Body of pancreas (tissue), 4 donors: Measurements from ENCODE around the gene SEMA7A. TPM values are rescaled to one million over a fixed set of nuclear protein-coding genes. Genes with fewer than 3 reads are reported as not detected.

Source experiments
- ATAC-seq: fragments of 150-250 bp; one replicate; pipeline ENCODE4 v1.9.1; 2016
- DNase-seq, 4 donors: peaks; one replicate each; pipeline ENCODE4 v3.0.0-alpha.2; 2019
- H3K27ac ChIP-seq, 4 donors: fragments of 200-600 bp; sonication (generic); 1 replicate in 3 of 4; 2 replicates in 1 of 4; pipeline versions ENCODE4 v1.5.1 to v1.6.1; 2016 to 2019; ENCODE audit warnings: mild to moderate bottlenecking in 1 of 4, mixed read lengths in 1 of 4, moderate library complexity in 1 of 4
- H3K27me3 ChIP-seq, 2 donors: fragments of 200-600 bp; sonication (generic); one replicate each; pipeline ENCODE4 v1.6.0; 2016; ENCODE audit warnings: mild to moderate bottlenecking in 1 of 2
- H3K36me3 ChIP-seq, 2 donors: fragments of 200-600 bp; sonication (generic); replicated peaks in 1 of 2; 2 replicates each; pipeline ENCODE4 v1.5.1; 2016; ENCODE audit warnings: low read depth in 2 of 2; ENCODE audit not compliant: insufficient read depth in 1 of 2
- H3K4me1 ChIP-seq: fragments of 200-600 bp; sonication (generic); one replicate; pipeline ENCODE4 v1.6.0; 2016
- H3K4me3 ChIP-seq, 2 donors: fragments of 200-600 bp; sonication (generic); 1 replicate in 1 of 2; 2 replicates in 1 of 2; pipeline ENCODE4 v1.5.1; 2016 to 2019
- H3K9me3 ChIP-seq, 3 donors: fragments of 200-600 bp; sonication (generic); 1 replicate in 2 of 3; 2 replicates in 1 of 3; pipeline ENCODE4 v1.5.1; 2016
- CTCF ChIP-seq, 7 experiments: fragments of 450-650 bp in 4 of 7; fragments of 200-600 bp in 3 of 7; sonication (generic) in 3 of 7; IDR thresholded peaks; one replicate each; pipeline ENCODE4 v1.5.1; 2016 to 2019; ENCODE audit warnings: antibody characterized with exemption in 7 of 7
- POLR2A ChIP-seq, 3 donors: fragments of 450-650 bp; IDR thresholded peaks; one replicate each; pipeline ENCODE4 v1.6.1; 2016; ENCODE audit warnings: antibody characterized with exemption in 3 of 3, mild to moderate bottlenecking in 2 of 3
- WGBS, 2 donors: methylation state at CpG; one replicate each; pipeline ENCODE4 v1.1.5; 2017; 5-methylcytosine and 5-hydroxymethylcytosine counted together
- intact Hi-C: fragments of 100-400 bp; cut with DNase I; formaldehyde crosslinking; loops from one replicate; pipeline ENCODE4 v1.15.1; 2023
- total RNA-seq, 2 donors: library from RNA; depleted of rRNA; stranded (reverse); fragments of >200 nt; gene quantifications; one replicate each; pipeline ENCODE4 v1.1.0, GENCODE V29; 2016

The SEMA7A gene
- total RNA-seq, 2 donors from 2014 or later = 0.33 to 0.52 TPM

GRCh38 chr15:74445816-74446763 is 12.3 kb upstream of the SEMA7A start:
- Histone ChIP-seq H3K4me3 (no peak overlapping the region), H3K9me3 (no peaks in the 10 kb centered on the region), H3K36me3 (peaks cover 0 to 17% of the 10 kb centered on the region in 2 donors), H3K4me1 (peaks cover 6% of the 10 kb centered on the region), H3K27ac (no peak overlapping the region), H3K27me3 (no peaks in the 10 kb centered on the region)
- 83 to 92% methylated on average over 9 of the region's 9 CpGs for WGBS, 2 donors
- no peak for DNase-seq
- ATAC-seq = no peak
- TF ChIP-seq CTCF (IDR thresholded peaks at IDR 0.05) = no peak
- TF ChIP-seq POLR2A (IDR thresholded peaks at IDR 0.05) = no peak
- intact Hi-C loops = loop anchor here (10.0 kb wide), 1 partner anchor 179 kb away; no protein-coding TSS in a partner anchor

- DNase-seq (no peak), ATAC-seq (peak; percentile 22)
- H3K9me3 ChIP-seq = no peaks in the 10 kb centered on the region
- intact Hi-C loops = loop anchor here (5.0 to 10.0 kb wide), 2 partner anchors 62 to 180 kb away; no protein-coding TSS in a partner anchor
- TF ChIP-seq POLR2A (IDR thresholded peaks at IDR 0.05) = no peak
- TF ChIP-seq CTCF (IDR thresholded peaks at IDR 0.05) = no peak
- H3K36me3 ChIP-seq = peaks cover 0 to 12% of the 10 kb centered on the region in 2 donors
- 76 to 79% methylated on average over 8 of the region's 8 CpGs for WGBS, 2 donors
- H3K27ac ChIP-seq = no peak overlapping the region
- no peak overlapping the region for H3K4me3 ChIP-seq
- peaks cover 6% of the 10 kb centered on the region for H3K4me1 ChIP-seq
- H3K27me3 ChIP-seq = no peaks in the 10 kb centered on the region
Observed at GRCh38 chr15:74444106-74445062, 10.6 kb upstream of the SEMA7A start.

GRCh38 chr15:74443100-74443909 is 9.5 kb upstream of the SEMA7A start:
- H3K4me1 ChIP-seq = peaks cover 6% of the 10 kb centered on the region
- H3K36me3 ChIP-seq = peaks cover 0 to 9% of the 10 kb centered on the region in 2 donors
- ATAC-seq (no peak), DNase-seq (no peak)
- no peaks in the 10 kb centered on the region for H3K27me3 ChIP-seq
- no peak overlapping the region for H3K27ac ChIP-seq
- intact Hi-C loops = loop anchor here (5.0 to 10.0 kb wide), 2 partner anchors 61 to 181 kb away; no protein-coding TSS in a partner anchor
- WGBS, 2 donors = 64 to 67% methylated on average over 14 of the region's 14 CpGs
- no peak overlapping the region for H3K4me3 ChIP-seq
- TF ChIP-seq CTCF (IDR thresholded peaks at IDR 0.05) = no peak
- no peak for TF ChIP-seq POLR2A (IDR thresholded peaks at IDR 0.05)
- no peaks in the 10 kb centered on the region for H3K9me3 ChIP-seq

DNA sequence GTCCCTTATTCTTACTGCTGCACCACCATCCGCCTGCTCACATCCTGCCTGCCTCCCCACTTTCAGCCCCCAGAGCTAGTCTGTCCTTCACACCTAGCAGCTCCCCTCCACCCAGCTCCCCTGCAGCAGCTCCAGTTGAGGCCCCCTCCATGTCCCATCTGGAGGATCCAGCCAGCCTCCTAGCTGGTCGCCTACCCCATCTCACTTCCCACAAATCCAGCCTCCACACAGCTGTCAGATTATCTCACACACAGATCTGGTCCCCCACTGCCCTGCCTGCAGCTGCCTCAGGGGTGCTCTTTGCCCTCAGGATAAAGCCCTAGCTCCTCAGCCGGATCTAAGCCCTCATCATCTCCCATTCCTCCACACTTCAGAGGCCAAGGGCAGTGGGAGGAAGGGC is 8.8 kb upstream of the SEMA7A start:
- no peaks in the 10 kb centered on the region for H3K27me3 ChIP-seq
- H3K9me3 ChIP-seq = no peaks in the 10 kb centered on the region
- 73 to 90% methylated on average over 3 of the region's 3 CpGs for WGBS, 2 donors
- no peak for DNase-seq
- no peak for ATAC-seq
- H3K4me3 ChIP-seq = no peak overlapping the region
- TF ChIP-seq POLR2A (IDR thresholded peaks at IDR 0.05) (no peak), CTCF (IDR thresholded peaks at IDR 0.05) (no peak)
- intact Hi-C loops = loop anchor here (5.0 to 10.0 kb wide), 2 partner anchors 60 to 182 kb away; no protein-coding TSS in a partner anchor
- H3K27ac ChIP-seq = no peak overlapping the region
- peaks cover 0 to 5% of the 10 kb centered on the region in 2 donors for H3K36me3 ChIP-seq
- H3K4me1 ChIP-seq = peaks cover 6% of the 10 kb centered on the region
